ENCODE results near the gene MRC1.

Gene MRC1

GRCh38 chr10:17866346-17866745 is 57.2 kb downstream of the MRC1 start:
- H3K4me3 ChIP-seq (replicated peaks; ENCODE audit: insufficient read depth, low read length), result no peak overlapping the region
- no peak for DNase-seq (ENCODE audit: low read depth in 1 of 2, low spot score in 1 of 2)
- H3K27me3 ChIP-seq (ENCODE audit: insufficient read depth, poor library complexity, severe bottlenecking), result no peaks in the 10 kb centered on the region
- TF ChIP-seq, protein P1, sequence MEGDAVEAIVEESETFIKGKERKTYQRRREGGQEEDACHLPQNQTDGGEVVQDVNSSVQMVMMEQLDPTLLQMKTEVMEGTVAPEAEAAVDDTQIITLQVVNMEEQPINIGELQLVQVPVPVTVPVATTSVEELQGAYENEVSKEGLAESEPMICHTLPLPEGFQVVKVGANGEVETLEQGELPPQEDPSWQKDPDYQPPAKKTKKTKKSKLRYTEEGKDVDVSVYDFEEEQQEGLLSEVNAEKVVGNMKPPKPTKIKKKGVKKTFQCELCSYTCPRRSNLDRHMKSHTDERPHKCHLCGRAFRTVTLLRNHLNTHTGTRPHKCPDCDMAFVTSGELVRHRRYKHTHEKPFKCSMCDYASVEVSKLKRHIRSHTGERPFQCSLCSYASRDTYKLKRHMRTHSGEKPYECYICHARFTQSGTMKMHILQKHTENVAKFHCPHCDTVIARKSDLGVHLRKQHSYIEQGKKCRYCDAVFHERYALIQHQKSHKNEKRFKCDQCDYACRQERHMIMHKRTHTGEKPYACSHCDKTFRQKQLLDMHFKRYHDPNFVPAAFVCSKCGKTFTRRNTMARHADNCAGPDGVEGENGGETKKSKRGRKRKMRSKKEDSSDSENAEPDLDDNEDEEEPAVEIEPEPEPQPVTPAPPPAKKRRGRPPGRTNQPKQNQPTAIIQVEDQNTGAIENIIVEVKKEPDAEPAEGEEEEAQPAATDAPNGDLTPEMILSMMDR (IDR thresholded peaks at IDR 0.05; ENCODE audit: insufficient read depth, low read length), result no peak
- no peak overlapping the region for H3K27ac ChIP-seq (replicated peaks)

DNA sequence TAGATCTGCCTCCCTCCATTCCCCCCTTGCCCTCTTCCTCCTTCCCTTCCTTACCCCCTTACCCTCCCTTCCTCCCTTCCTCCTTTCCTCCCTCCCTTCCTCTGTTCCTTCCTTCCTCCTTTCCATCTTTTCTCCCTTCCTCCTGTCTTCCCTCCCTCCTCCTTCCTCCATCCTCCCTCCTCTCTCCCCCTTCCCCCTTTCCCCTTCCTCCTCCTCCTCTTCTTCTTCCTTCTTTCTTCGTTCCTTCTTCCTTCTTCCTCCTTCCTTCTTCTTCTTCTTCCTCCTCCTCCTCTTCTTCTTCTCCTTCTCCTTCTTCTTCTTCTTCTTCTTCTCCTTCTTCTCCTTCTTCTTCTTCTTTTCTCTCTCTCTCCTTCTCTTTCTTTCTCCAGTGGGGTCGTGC is 57.9 kb downstream of the MRC1 start:
- Histone ChIP-seq H3K27ac (replicated peaks) (no peak overlapping the region), H3K4me3 (replicated peaks; ENCODE audit: insufficient read depth, low read length) (no peak overlapping the region), H3K27me3 (ENCODE audit: insufficient read depth, poor library complexity, severe bottlenecking) (no peaks in the 10 kb centered on the region)
- TF ChIP-seq SPI1 (IDR thresholded peaks at IDR 0.05; ENCODE audit: borderline replicate concordance, low read depth) (no peak), REST (IDR thresholded peaks at IDR 0.05; ENCODE audit: insufficient replicate concordance, low read depth) (no peak), GABPA (IDR thresholded peaks at IDR 0.05; ENCODE audit: low read depth) (no peak), POLR2AphosphoS5 (IDR thresholded peaks at IDR 0.05; ENCODE audit: low read depth) (no peak)
- TF ChIP-seq, protein P1 (IDR thresholded peaks at IDR 0.05; ENCODE audit: insufficient read depth, low read length), result no peak
- DNase-seq (ENCODE audit: low read depth in 1 of 2, low spot score in 1 of 2), result no peak

- H3K27me3 ChIP-seq (ENCODE audit: insufficient read depth, poor library complexity, severe bottlenecking), result no peaks in the 10 kb centered on the region
Observed at GRCh38 chr10:17871036-17871435, 61.9 kb downstream of the MRC1 start.

More at GRCh38 chr10:17871036-17871435, 61.9 kb downstream of the MRC1 start:
- TF ChIP-seq REST (IDR thresholded peaks at IDR 0.05; ENCODE audit: insufficient replicate concordance, low read depth) (no peak), POLR2AphosphoS5 (IDR thresholded peaks at IDR 0.05; ENCODE audit: low read depth) (no peak), SPI1 (IDR thresholded peaks at IDR 0.05; ENCODE audit: borderline replicate concordance, low read depth) (no peak), GABPA (IDR thresholded peaks at IDR 0.05; ENCODE audit: low read depth) (no peak)
- TF ChIP-seq, protein P1 (IDR thresholded peaks at IDR 0.05; ENCODE audit: insufficient read depth, low read length), result no peak
- DNase-seq (ENCODE audit: low read depth in 1 of 2, low spot score in 1 of 2), result no peak
- Histone ChIP-seq H3K4me3 (replicated peaks; ENCODE audit: insufficient read depth, low read length) (no peak overlapping the region), H3K27ac (replicated peaks) (no peak overlapping the region)
